HG03097 (cell line): ENCODE measurements around the gene GSG1L.

Experiments used
- ATAC-seq: cut with Tn5 transposase; IDR thresholded peaks from one replicate; pipeline ENCODE4 v1.9.1; 2021; ENCODE audit not compliant: unreplicated experiment, low FRiP score

The GSG1L gene

DNA sequence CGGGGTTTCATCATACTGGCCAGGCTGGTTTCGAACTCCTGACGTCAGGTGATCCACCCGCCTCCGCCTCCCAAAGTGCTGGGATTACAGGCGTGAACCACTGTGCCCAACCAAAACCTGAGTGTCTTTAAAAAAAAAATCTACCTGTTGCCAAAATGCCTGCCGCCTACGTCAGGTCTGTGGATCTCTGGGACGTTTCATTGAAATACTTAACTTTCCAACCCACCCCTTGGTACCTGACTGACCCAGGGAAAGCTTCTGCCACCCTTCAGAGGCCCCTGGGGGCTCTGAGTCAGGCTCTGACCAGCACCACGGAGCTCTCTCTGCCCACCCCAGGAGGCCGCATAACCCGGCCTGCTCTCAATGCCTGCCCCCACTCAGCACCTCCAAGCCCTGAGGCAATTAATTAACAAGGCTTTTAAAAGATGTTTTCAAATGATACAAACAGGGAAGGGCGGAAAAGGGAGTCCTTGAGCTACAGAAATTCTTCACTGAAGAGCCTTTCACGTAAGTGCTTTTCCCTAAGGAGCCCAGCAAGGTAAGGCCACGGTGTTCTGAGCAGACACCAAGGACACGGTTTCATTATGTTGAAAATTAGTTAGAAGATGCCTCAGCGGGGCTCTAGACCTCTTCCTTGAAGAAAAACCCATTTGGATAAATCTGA, 29.3 kb upstream of the GSG1L start:
- no peak for ATAC-seq

DNA sequence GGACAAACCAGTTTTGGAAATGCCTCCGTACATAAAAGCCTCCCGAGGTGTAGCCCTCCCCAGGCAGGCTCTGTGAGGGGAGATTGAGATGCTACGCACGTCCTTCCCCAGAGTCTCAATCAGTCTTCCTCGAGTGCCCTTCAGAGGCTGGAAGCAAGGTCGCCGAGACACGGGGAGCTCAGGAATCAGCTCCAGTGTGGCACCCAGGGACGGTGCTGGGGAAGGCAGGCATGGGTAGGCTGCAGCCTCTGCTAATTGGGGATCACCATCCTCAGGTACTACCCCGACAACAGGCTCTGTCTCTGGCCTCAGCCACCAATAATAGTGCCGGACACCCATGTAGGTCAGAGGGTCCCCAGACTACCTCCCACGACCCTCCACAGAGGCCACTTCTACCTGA, 28.1 kb upstream of the GSG1L start:
- ATAC-seq = no peak

DNA sequence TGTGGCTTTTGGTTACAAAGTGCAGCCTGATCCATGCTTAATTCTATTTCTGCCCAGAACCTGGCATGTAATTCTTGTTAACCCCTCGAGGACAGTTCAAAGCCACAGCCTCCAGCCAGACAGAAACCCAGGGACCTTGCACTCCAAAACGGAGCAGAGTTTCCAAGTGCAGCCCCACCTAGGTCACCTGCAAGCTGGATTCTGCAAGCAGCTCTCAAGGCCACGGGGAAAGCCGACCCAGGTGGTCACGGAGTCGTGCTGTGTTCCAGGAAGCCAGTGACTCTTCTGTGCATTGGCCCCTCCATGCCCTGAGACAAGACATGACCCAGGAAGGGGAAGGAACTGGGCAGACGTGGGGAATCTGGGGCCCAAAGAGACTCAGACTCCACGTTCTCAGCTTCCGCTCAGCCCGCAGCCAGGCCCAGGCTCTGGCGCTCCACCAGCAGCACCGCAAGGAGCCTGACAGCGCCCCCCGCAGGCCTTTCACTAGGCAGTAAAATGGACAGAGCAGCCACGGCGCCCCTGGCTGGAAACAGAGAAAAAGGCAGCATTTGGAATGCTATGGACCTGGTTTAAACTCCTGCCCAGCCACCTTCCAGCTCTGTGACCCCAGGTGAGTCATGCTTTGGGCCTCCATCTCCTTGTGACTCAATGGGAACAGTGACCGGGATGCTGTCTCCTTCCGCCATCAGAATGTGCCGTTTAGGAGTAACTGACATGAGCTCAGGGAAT, 27.3 kb upstream of the GSG1L start:
- no peak for ATAC-seq

DNA sequence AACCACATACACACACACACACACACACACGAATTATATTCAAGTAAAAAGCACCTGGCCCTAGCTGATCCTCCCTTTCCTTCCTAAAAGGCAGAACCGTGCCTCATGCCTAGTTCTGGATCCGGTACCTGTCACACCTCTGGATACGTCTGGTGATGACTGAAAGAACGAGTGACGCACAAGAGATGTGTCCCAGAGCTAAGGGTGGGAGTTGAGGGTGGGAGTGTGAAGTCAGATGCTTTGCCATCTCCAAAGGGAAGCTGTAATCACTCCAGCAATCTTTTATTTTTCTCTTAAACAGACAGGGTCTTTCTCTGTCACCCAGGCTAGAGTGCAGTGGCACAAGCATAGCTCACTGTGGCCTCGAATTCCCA, 26.5 kb upstream of the GSG1L start:
- no peak for ATAC-seq

DNA sequence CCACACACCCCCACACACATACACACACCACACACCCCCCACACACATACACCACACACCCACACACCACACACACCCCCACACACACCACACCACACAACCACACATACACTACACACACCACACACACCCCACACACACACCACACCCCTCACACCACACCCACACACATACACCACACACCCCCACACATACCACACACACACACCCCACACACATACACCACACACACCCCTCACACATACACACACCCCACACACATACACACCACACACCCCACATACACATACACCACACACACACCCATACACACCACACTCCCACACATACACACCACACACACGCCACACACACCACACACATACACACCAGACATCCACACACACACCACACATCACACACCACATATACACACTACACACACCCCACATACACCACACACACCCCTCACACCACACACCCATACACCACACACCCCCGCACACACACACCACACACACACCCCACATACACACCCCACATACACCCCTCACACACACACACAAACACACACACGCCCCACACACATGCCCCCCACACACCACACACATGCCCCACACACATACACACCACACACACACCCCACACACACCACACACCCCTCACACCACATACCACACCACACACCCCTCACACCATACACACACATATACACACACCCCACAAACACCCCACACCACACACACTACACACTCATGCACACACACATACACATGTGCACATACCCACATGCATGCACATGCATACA, 25.9 kb upstream of the GSG1L start:
- no peak for ATAC-seq

DNA sequence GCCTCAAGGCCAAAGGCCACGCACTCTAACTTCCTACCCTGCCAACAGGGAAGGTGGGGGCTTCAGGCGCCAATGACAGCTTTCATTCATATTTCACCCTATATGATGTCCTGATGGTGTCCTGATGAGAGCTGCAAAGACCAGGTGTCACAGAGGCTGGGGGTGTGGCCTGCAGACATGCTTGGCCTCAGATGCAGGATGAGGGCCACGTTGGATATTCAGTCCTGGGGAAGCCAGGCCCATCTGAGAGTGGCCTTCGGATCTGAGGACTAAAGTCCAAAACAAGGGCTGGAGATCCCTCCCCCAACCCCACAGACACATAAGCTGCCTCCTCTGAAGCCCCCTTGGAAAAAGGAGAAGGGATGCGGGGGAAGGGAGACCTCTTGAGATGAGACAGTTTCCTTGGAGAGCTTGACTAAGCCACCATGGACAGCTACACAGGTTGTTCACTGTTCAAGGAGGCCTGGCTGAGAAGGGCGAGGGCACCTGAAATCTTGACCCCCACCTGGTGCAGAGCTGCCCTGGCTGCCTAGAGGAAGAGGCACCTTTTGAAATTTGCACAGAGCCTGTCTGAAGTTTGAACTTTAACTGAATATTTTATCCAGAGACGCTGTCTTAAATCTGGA, 24.3 kb upstream of the GSG1L start:
- no peak for ATAC-seq

DNA sequence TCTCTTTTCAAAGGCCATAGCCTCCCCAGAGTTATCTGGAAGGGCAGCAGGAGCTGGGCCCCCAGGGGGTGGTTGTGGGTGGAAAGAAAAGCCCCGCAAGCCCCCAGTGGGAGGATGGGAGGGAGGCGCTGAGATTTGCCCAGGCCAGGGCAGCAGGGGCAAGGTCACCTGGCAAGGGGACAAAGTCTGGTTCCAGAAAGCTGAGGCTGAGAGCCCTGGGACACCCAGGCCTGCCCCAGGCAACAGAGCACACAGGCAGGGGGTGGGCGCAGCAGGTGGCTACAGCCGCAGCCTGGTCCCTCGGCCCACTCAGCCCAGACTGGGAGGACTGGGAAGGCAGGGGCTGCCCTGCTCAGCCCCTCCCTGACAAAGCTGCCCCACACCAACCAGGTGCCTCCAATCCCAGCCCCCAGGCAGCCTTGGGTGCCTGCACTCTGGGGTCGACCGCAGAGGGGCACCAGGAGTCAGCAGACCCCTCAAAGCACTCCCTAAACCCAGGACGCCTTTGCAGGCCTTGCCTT, 23.7 kb upstream of the GSG1L start:
- no peak for ATAC-seq

DNA sequence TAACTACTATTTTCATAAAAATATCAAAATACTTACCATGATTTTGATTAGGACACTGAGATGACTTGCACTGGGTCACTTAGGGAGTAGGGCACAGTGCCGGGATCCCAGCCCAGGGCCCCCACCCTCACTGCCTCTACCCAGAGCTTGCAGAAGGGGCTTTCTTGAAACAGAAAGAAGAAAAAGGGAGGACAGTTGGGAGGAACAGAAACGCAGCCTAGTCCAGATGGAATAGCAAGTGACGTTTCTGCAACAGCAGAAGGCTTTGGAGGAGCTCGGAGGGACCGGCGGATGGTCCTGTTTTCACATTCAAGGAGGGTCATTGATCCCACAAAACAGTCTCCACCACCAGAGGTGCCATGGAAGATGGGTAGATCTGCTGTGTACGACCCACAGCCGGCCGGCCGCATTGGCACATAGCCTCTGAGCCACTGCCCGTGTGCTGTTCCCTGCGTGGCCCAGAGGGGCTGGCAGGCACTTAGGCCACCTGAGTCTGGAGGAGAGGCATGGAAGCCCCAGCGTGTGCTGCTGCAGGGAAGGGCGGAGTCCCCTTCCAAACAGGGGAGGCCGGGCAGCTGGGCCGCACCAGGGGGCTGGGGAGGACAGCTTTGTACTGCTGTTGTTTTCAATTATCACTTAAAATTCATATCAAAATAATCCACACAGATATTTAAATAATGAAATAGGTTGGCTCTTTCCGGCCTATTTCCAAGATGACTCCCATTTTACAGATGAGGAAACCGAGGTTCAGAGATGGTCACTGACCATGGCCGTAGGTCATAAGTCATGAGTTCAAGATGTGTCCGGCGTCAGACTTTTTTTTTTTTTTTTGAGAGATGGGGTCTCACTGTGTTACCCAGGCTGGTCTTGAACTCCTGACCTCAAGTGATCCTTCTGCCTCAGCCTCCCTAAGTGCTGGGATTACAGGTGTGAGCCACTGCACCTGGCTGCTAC, 22.9 kb upstream of the GSG1L start:
- ATAC-seq = no peak

DNA sequence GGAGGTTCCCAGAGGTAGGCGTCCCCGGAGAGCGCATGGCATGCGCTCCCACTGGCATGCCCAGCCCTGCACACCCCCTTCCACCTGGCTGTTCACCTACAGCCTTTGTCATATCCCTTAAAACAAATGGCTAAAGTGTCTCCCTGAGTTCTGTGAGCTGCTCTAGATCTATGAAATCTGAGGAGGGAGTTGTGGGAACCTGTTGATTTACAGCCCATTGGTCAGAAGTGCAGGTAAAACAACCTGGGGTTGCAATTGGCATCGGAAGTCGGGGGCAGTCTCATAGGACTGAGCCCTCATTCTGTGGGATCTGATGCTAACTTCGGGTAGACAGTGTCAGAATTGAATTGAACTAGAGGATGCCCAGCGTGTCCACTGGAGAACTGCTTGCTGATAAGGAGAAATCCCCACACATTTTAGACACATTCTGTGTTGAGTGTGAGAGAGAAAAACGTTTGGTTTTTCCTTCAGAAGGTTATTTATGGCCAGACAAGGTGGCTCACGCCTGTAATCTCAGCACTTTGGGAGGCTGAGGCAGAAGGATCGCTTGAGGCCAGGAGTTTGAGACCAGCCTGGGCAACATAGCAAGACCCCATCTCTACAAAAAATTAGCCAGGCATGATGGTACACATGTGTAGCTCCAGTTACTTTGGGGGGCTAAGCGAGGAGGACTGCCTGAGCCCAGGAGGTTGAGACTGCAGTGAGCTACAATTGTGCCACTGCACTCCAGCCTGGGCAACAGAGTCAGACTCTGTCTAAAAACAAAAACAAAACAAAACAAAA, 22.1 kb upstream of the GSG1L start:
- no peak for ATAC-seq

DNA sequence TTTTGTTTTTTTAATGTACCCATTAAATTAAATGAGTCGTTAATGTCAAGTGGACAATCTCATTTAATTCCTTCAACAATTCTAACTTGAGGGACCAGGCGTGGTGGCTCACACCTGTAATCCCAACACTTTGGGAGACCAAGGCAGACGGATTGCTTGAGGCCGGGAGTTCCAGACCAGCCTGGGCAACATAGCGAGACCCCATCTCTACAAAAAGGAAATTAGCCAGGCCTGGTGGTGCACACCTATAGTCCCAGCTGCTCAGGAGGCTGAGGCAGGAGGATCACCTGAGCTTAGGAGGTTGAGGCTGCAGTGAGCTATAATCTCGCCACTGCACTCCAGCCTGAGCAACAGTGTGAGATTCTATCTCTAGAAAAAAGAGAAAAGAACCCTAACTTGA, 20.7 kb upstream of the GSG1L start:
- no peak for ATAC-seq

DNA sequence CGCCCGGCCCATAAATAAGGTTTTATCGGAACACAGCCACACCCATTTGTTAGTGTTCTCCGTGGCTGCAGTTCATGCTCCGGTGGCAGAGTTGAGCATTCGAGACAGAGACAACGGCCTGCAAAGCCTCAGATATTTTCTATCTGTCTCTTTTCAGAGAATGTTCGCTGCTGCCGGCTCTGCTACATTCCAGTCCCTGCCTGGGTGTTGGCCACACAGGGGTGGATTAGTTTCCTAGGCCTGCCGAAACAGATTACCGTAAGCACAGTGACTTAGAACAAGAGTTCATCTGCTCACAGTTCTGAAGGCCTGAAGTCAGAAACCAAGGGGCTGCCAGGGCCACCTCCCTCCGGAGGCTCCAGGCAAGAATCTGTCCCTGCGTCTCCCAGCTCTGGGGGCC, 19.1 kb upstream of the GSG1L start:
- ATAC-seq = no peak

DNA sequence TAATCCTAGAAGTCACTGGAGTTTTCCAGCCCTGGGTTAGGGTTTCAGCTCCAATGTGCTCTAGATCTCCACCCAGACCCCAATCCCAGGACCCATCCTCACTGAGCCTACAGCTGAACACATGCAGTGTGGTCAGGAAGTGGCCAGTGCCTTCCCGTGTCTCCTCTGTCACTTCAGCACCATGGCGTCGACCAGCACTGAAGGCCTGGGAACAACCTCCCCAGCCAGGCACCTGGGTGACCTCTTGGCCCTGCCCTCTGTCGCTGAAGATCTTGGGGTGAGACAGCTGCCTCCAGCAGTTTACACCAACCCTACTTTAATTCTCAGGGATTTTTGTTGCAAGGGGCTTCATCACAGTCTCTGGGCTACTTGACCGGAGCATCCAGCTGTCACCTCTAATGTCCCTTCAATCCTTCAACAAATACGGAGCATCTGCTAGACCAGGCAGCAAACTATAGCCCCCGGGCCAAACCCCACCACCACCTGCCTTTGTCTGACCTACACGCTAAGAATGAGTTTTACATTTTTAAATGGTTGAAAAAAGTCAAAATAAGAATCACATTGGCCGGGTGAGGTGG, 18.0 kb upstream of the GSG1L start:
- no peak for ATAC-seq

DNA sequence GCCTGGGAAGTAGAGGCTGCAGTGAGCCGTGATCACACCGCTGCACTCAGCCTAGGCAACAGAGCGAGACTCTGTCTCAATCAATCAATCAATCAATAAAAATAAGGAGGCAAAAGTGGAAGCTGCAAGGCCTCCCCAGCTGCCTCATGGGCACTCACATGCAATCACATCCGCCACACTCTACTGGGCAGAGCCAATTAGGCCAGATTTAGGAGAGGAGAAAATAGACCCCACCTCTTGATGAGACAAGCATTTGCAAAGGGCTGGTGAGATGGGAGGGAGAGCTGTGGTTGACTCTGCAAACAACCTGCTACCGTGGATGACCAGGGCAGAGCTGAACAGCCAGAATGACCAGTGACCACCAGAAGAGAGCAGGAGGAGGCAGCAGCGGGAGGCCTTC, 14.7 kb upstream of the GSG1L start:
- no peak for ATAC-seq

DNA sequence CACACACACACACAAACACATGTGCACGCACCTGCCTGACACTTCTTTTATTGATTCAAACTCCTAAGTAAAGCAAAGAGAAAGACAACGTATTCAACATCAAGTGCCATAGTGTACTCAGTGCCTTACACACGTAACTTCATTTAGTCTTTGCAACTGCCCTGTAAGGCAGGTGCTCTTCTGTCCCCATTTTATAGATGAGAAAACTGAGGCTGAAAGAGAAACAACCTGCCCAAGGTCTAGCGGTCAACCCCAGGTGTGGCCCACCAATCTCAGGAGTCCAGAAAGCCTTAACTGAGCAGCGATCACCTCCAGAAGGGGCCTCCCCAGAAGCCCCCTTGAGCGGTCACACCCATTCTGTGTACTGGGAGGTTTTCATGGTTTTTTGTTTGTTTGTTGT, 10.3 kb upstream of the GSG1L start:
- ATAC-seq = no peak

DNA sequence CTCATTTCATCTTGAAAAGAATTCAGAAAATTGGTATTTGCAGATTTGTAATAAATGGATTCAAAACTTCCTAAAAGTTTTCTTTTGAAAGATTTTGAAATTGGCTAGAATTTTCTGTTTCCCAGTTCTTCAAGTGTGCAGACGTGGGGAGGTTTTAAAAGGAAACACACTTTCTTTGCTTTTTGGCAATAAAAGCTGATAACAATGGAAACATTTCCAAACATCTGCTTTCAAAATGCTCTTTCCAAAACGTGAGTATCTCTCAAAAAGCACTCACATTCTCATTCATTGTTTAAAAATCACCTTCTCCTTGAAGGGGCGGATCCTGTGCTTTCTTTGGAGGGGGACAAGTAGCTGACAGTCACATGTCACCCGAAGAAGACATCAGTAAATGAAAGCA, 8.6 kb upstream of the GSG1L start:
- ATAC-seq = no peak

DNA sequence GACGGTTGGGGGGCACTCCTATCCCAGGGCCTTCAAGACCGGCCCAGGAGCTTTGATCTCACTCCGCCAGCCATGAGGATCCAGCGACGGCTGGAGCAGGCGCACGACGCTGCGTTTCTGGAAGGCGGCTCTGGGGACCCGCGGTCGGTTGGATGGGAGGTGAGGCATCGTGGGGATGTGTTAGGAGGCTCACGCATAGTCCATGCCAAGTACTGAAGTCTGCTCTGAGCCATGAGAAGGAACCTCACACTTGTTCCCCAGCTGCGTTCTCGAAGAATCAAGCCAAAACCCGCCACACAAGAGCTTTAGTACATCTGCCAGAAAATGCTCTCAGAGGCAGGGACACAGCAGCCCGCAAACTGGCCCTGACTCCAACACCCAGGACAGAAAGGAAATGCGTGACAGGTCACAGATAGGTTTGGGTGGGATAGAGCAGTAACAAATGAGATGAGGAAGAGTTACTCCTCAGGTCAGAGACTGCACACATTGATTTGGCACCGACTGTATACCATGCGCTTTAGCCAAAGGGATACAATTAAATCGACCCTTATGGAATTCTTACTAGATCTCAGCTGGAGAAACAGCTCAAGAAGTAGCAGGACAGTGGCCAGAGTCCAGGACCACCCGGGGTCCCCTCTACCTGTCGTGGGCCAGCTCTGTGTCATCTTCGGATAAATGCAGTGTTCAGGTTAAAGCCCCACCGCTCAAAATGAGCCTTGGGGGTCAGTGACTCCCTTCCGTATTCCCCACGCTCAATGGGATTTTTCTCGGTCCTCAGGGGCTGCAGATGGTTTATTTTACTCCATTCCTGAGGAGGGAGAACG, 6.7 kb upstream of the GSG1L start:
- no peak for ATAC-seq

DNA sequence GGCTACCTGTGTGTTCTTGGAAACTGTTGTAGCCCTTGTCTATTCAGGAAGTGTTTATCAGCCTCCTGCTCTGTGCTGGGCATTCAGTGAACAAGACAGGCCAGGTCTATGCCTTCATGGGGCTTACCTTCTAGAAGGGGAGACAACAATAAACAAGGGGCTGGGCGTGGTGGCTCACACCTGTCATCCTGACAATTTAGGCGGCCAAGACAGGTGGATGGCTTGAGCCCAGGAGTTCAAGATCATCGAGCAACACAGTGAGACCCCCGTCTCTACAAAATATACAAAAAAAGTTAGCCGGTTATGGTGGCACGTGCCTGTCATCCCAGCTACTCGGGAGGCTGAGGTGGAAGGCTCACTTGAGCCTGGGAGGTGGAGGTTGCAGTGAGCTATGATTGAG, 5.5 kb upstream of the GSG1L start:
- ATAC-seq = no peak
